HepG2 (cell line): Measurements from ENCODE around the gene CNDP1. TPM values are rescaled to one million over a fixed set of nuclear protein-coding genes. Genes with fewer than 3 reads are reported as not detected.

Experiments used
- ADNP ChIP-seq: sonication (generic); formaldehyde crosslinking; IDR thresholded peaks from 2 replicates; pipeline ENCODE4 v1.4.0; 2020; ENCODE audit warnings: missing genetic modification reagents
- ATF7-NPFF ChIP-seq: sonication (generic); formaldehyde crosslinking; IDR thresholded peaks from 2 replicates; pipeline ENCODE4 v1.8.1; 2023; ENCODE audit warnings: mild to moderate bottlenecking, low read depth, missing genetic modification reagents, moderate library complexity
- HBP1 ChIP-seq: IDR thresholded peaks from 2 replicates; pipeline ENCODE4 v1.6.1; 2016; ENCODE audit warnings: low read depth, control low read depth
- LCORL ChIP-seq, 2 experiments: fragments of 450-650 bp in 1 of 2; sonication (generic) in 1 of 2; formaldehyde crosslinking in 1 of 2; IDR thresholded peaks; 2 replicates each; pipeline versions ENCODE4 v1.5.0 to v1.6.1; 2017 to 2020; ENCODE audit warnings: antibody characterized with exemption in 1 of 2, missing genetic modification reagents in 1 of 2
- NR3C1 ChIP-seq: sonication (generic); formaldehyde crosslinking; IDR thresholded peaks from 2 replicates; pipeline ENCODE4 v1.4.0; 2020; ENCODE audit warnings: missing genetic modification reagents
- SCMH1 ChIP-seq: sonication (generic); formaldehyde crosslinking; IDR thresholded peaks from 2 replicates; pipeline ENCODE4 v1.9.0; 2021; ENCODE audit warnings: missing genetic modification reagents, mild to moderate bottlenecking, borderline replicate concordance
- SNAPC2 ChIP-seq: sonication (generic); formaldehyde crosslinking; IDR thresholded peaks from 2 replicates; pipeline ENCODE4 v1.8.1; 2022; ENCODE audit warnings: mild to moderate bottlenecking, missing genetic modification reagents
- TFE3 ChIP-seq: IDR thresholded peaks from 2 replicates; pipeline ENCODE4 v1.6.1; 2016
- ZBTB43 ChIP-seq: sonication (generic); formaldehyde crosslinking; conservative IDR thresholded peaks from 2 replicates; pipeline ENCODE4 v1.4.0; 2020; ENCODE audit warnings: missing genetic modification reagents
- ZBTB7B ChIP-seq: sonication (generic); formaldehyde crosslinking; IDR thresholded peaks from 2 replicates; pipeline ENCODE4 v1.4.0; 2020; ENCODE audit warnings: missing genetic modification reagents
- ZEB1 ChIP-seq: IDR thresholded peaks from 2 replicates; pipeline ENCODE4 v1.6.1; 2012; ENCODE audit warnings: mild to moderate bottlenecking, low read depth, inconsistent platforms; ENCODE audit not compliant: insufficient replicate concordance
- ZMAT3 ChIP-seq: sonication (generic); formaldehyde crosslinking; conservative IDR thresholded peaks from 2 replicates; pipeline ENCODE4 v1.7.0; 2021; ENCODE audit warnings: missing genetic modification reagents
- ZNF20 ChIP-seq: sonication (generic); formaldehyde crosslinking; IDR thresholded peaks from 2 replicates; pipeline ENCODE4 v1.4.0; 2020; ENCODE audit warnings: mild to moderate bottlenecking, moderate library complexity, missing genetic modification reagents
- ZNF33B ChIP-seq: sonication (generic); formaldehyde crosslinking; IDR thresholded peaks from 2 replicates; pipeline ENCODE4 v1.5.1; 2020; ENCODE audit warnings: mild to moderate bottlenecking, missing genetic modification reagents
- ZNF350 ChIP-seq: sonication (generic); formaldehyde crosslinking; IDR thresholded peaks from 2 replicates; pipeline ENCODE4 v1.4.0; 2020; ENCODE audit warnings: mild to moderate bottlenecking, low read depth, missing genetic modification reagents, borderline replicate concordance
- ZZZ3 ChIP-seq: sonication (generic); formaldehyde crosslinking; IDR thresholded peaks from 2 replicates; pipeline ENCODE4 v1.4.0; 2020; ENCODE audit warnings: missing genetic modification reagents, mild to moderate bottlenecking, borderline replicate concordance
- polyA plus RNA-seq, 8 experiments: library from polyadenylated mRNA; depleted of rRNA in 3 of 8; stranded (reverse) in 7 of 8; unstranded in 1 of 8; fragments of >200 nt; fragmentation: Illumina TruSeq in 4 of 8; extraction: Trizol in 4 of 8; gene quantifications; 2 replicates each; pipeline versions ENCODE4 v1.2.1 to v1.2.3, GENCODE V29; 2011 to 2016; ENCODE audit warnings: low read depth in 4 of 8, missing spikeins in 1 of 8, mixed read lengths in 1 of 8; ENCODE audit not compliant: insufficient read depth in 1 of 8
- total RNA-seq, 5 experiments: library from RNA; depleted of rRNA; stranded (reverse); fragments of >200 nt; fragmentation: Illumina TruSeq; extraction: Trizol; gene quantifications; 2 replicates each; pipeline ENCODE4 v1.2.3, GENCODE V29; 2016; ENCODE audit warnings: low read depth in 1 of 5

CNDP1 gene
- total and polyA plus RNA-seq, 2 of the 13 experiments (the other 11 are each of a cell fraction or from before 2014, with no cell fraction given): 0.01 TPM; not detected in 1

DNA sequence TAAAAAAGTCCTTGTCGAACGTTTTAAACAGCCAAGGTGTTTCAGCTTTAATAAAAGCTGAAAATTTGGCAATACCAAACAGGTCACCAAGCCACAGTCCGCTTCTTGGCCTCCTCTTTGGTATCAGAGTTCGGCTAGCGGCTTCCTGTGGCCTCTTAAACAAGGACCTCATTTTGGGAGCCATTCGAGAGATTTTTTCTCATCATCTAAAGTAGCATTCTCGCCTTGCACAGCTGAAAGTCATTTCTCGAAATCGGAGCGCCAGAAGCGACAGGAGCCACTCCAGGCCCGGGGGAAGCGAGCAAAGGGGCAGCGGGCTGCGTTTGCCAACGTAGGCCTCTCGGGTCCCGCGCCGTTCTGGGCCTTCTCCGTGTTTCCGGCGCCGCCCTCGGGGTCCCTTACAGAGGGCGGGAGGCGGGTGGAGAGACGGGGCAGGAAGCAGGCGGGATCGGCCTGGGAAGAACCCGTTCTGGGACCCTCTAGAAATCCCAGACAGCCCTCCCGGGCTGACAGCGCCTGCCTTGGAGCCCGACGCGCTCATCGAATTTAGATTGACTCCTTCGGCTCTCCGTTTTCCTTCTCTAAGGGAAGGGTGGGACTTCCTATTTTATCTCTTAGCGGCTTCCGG, 62.8 kb downstream of the CNDP1 start (continued):
- TF ChIP-seq TFE3 (peak; percentile 14; the same call in 1 of the 2 replicates), ZBTB7B (CRISPR knock-in tag) (peak; percentile 9; the same call in 1 of the 2 replicates), HBP1 (0 out of 2 replicates have a peak, but pooled peaks have one; percentile 25), ATF7-NPFF (CRISPR knock-in tag) (0 out of 2 replicates have a peak, but pooled peaks have one; percentile 17), LCORL (IDR thresholded peaks at IDR 0.05) (peak; percentile 47; the same call in 1 of the 2 replicates), LCORL (CRISPR knock-in tag; IDR thresholded peaks at IDR 0.05) (no peak), SCMH1 (CRISPR knock-in tag) (no peak), NR3C1 (no peak), ADNP (CRISPR knock-in tag) (no peak), ZNF20 (peak; percentile 69; the same call in 1 of the 2 replicates), ZBTB43 (CRISPR knock-in tag) (peak; percentile 82), ZNF350 (peak; percentile 48; the same call in 1 of the 2 replicates), ZNF33B (CRISPR knock-in tag) (no peak), ZZZ3 (CRISPR knock-in tag) (peak; percentile 38; the same call in 1 of the 2 replicates), ZMAT3 (peak; percentile 70), ZEB1 (peak; percentile 29), SNAPC2 (CRISPR knock-in tag) (peak; percentile 58; the same call in 1 of the 2 replicates)
- TF ChIP-seq, all 625 proteins: peak for 154
